Measurements from ENCODE around the gene GLB1L2. TPM values are rescaled to one million over a fixed set of nuclear protein-coding genes. Genes with fewer than 3 reads are reported as not detected.

The GLB1L2 gene
- total RNA-seq, 2 donors from 2014 or later: 9.9 to 12.5 TPM

DNA sequence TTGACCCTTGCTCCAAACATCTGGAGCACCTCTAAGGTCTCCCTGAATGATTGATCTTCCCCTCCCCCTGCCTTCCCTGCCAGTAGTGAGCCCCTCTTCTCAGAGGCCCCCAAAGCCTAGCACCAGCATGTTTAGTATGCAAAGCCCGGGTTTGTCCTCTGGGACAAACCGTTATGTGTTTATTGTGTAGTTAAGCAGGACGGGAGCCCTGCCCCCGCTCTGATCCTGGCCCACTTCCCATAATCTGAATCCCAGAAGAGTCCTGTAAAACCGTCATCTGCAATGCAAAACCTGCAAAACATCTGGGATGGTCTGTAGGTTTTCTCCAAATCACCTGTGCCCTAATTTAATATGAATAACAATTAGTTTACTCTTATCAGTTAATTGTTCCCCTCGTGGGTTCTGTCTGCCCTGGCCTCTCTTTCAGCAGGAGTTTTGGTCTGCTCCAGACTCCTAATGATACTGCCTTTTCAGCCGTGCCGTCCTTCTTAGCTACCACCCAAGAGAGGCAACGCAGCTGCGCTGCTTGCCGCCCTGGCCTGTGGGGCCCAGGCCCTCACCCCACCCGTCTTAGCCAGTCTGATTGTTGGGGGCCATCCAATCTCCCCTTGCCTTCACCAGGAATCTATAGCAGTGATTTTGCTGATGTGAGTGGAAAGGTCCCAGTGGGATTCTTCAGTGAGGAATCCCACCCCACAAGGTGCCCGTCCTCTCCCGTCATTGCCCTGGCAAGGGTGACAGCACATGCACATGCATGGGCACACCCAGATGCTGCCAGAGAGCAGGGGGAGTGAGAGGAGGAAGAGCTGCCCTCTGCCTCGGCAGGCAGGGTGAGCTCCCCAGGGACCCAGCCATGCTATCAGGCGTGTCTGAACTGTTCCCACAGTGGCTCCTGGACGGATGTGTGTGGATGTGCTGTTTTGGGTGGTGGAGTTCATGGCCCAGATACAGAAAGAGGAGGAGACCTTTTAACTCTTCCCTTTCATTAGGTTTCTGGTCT is 83.3 kb downstream of the GLB1L2 start:
- no peaks in the 10 kb centered on the region for H3K4me1 ChIP-seq (ENCODE audit: control insufficient read depth, insufficient read depth, low read length)
- H3K9me3 Mint-ChIP-seq: no peaks in the 10 kb centered on the region
- TF ChIP-seq CTCF (conservative IDR thresholded peaks at IDR 0.05): no peak
- H3K27ac ChIP-seq (ENCODE audit: low read depth, low read length): no peak overlapping the region
- H3K9me3 ChIP-seq (ENCODE audit: control insufficient read depth, low read length): no peaks in the 10 kb centered on the region
- no peak overlapping the region for H3K4me3 Mint-ChIP-seq
- no peak overlapping the region for H3K9ac ChIP-seq (ENCODE audit: extremely low read depth, low read length, poor library complexity, severe bottlenecking)
- H3K27ac Mint-ChIP-seq: no peak overlapping the region
- H3K36me3 Mint-ChIP-seq (ENCODE audit: low read depth): no peaks in the 10 kb centered on the region
- H3K4me1 Mint-ChIP-seq: peaks cover 26% of the 10 kb centered on the region
- no peak overlapping the region for H3K4me3 ChIP-seq (ENCODE audit: low read length)
- 58 to 62% methylated on average over 4 to 17 of the region's 17 CpGs for WGBS, 2 experiments (ENCODE audit: insufficient coverage in 1 of 2, insufficient read length in 1 of 2)
- peaks cover 73% of the 10 kb centered on the region for H3K27me3 Mint-ChIP-seq (ENCODE audit: insufficient read depth)
- no peaks in the 10 kb centered on the region for H3K36me3 ChIP-seq (ENCODE audit: control insufficient read depth, insufficient read depth, low read length)
- peaks cover 66% of the 10 kb centered on the region for H3K27me3 ChIP-seq (ENCODE audit: control insufficient read depth, insufficient read depth, low read length, poor library complexity, severe bottlenecking)
- DNase-seq: no peak

DNA sequence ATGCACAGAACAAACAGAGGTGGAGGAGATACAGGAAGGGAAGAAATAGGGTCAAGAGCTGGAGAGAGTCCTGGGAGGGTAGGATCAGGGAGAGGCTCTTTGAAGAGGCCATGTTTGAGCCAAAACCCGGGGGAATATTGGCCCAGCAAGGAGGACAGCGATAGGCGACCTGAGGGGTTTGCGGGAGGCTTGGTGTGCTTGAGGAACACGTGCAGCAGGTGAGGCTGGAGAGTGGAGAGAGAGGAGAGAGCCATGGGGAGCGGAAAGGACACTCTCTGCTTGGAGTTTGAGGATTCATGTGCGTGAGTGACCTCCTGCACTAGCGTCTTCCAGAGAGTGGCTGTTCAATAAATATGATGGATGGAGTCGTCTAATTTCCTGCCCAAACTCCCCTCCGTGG is 84.9 kb downstream of the GLB1L2 start:
- Mint-ChIP-seq H3K27me3 (ENCODE audit: insufficient read depth) (peaks cover 63% of the 10 kb centered on the region), H3K27ac (no peak overlapping the region), H3K4me1 (peaks cover 19% of the 10 kb centered on the region), H3K36me3 (ENCODE audit: low read depth) (no peaks in the 10 kb centered on the region), H3K9me3 (no peaks in the 10 kb centered on the region), H3K4me3 (no peak overlapping the region)
- H3K27ac ChIP-seq (ENCODE audit: low read depth, low read length): no peak overlapping the region
- no peak overlapping the region for H3K4me3 ChIP-seq (ENCODE audit: low read length)
- no peak overlapping the region for H3K9ac ChIP-seq (ENCODE audit: extremely low read depth, low read length, poor library complexity, severe bottlenecking)
- H3K36me3 ChIP-seq (ENCODE audit: control insufficient read depth, insufficient read depth, low read length): no peaks in the 10 kb centered on the region
- no peaks in the 10 kb centered on the region for H3K4me1 ChIP-seq (ENCODE audit: control insufficient read depth, insufficient read depth, low read length)
- TF ChIP-seq CTCF (conservative IDR thresholded peaks at IDR 0.05): no peak
- 90% methylated on average over 10 of the region's 10 CpGs; no CpG with 5 or more reads in 1 of the 2 experiments for WGBS, 2 experiments (ENCODE audit: insufficient coverage in 1 of 2, insufficient read length in 1 of 2)
- no peak for DNase-seq
- H3K9me3 ChIP-seq (ENCODE audit: control insufficient read depth, low read length): no peaks in the 10 kb centered on the region
- H3K27me3 ChIP-seq (ENCODE audit: control insufficient read depth, insufficient read depth, low read length, poor library complexity, severe bottlenecking): peaks cover 56% of the 10 kb centered on the region

DNA sequence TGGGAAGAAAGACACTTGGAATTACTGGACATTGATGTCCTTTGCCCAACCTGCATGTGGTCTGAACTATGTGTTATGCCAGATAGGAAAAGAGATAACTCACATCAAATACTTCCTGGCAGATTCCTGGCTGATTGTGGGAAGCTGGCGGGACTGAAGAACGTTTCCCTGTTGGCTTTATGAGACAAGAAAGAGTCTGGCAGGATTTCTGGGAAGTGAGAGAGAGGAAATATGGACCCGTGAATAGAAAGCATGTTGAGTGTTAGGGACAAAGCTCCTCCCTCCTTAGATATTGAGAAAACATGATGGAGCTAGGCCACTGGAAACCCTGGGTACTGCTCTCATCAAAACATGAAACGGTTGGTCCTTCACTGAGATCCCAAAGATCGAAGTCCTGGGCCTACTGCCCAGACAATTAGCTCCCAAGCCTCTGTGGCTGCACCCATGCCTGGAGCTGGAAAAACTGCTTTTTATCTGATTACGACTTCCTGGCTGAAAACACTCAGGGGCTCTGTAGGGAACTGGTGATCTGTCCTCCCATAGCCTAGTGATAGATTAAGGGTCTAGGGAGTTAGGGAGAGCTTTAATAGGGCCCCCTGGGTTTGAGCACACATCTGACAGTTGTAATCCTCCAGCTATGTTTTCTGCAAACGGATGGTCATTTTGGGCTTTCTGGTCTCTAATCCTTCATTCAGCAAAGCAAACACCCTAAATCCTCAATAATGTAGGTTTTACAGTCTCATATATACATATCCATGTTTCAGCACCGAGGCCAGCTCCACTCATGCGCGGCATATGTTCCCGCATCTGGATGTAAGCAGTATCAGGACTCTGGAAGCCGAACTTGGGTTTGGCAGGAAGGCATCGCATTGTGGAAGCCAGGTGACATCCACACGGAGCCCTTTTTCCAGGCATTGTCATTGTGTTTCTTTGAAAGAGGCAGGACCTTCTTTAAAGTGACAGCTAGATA is 86.4 kb downstream of the GLB1L2 start:
- H3K4me1 Mint-ChIP-seq: peaks cover 18% of the 10 kb centered on the region
- H3K9ac ChIP-seq (ENCODE audit: extremely low read depth, low read length, poor library complexity, severe bottlenecking): no peak overlapping the region

More for the DNA sequence above, 86.4 kb downstream of the GLB1L2 start:
- Histone ChIP-seq H3K27me3 (ENCODE audit: control insufficient read depth, insufficient read depth, low read length, poor library complexity, severe bottlenecking) (peaks cover 48% of the 10 kb centered on the region), H3K4me1 (ENCODE audit: control insufficient read depth, insufficient read depth, low read length) (no peaks in the 10 kb centered on the region), H3K27ac (ENCODE audit: low read depth, low read length) (no peak overlapping the region), H3K9me3 (ENCODE audit: control insufficient read depth, low read length) (no peaks in the 10 kb centered on the region), H3K4me3 (ENCODE audit: low read length) (no peak overlapping the region), H3K36me3 (ENCODE audit: control insufficient read depth, insufficient read depth, low read length) (no peaks in the 10 kb centered on the region)
- Mint-ChIP-seq H3K27ac (no peak overlapping the region), H3K4me3 (no peak overlapping the region), H3K27me3 (ENCODE audit: insufficient read depth) (peaks cover 58% of the 10 kb centered on the region), H3K36me3 (ENCODE audit: low read depth) (no peaks in the 10 kb centered on the region), H3K9me3 (no peaks in the 10 kb centered on the region)
- no peak for DNase-seq
- no peak for TF ChIP-seq CTCF (conservative IDR thresholded peaks at IDR 0.05)
- 89 to 95% methylated on average over 10 to 14 of the region's 14 CpGs for WGBS, 2 experiments (ENCODE audit: insufficient coverage in 1 of 2, insufficient read length in 1 of 2)
